NCI-H146 (cell line): ENCODE results near the gene CYGB.

ENCODE experiments used
- DNase-seq: peaks from one replicate; lab custom pipeline; 2025; lab: John Stamatoyannopoulos, UW

CYGB gene

DNA sequence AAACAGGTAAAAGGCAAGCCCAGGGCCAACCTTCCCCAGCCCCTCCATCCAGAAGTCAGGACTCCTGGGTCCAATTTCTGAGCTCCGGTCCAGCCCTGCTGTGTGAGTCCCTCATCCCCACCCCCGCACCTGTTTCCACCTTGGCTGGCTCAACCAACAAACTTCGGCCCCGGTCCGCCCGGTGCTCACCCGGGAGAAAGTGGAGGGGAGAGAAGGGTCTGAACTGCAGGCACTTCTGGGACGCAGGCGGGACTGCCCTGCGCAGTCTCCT lies 36.8 kb downstream of the CYGB start:
- no peak for DNase-seq

DNA sequence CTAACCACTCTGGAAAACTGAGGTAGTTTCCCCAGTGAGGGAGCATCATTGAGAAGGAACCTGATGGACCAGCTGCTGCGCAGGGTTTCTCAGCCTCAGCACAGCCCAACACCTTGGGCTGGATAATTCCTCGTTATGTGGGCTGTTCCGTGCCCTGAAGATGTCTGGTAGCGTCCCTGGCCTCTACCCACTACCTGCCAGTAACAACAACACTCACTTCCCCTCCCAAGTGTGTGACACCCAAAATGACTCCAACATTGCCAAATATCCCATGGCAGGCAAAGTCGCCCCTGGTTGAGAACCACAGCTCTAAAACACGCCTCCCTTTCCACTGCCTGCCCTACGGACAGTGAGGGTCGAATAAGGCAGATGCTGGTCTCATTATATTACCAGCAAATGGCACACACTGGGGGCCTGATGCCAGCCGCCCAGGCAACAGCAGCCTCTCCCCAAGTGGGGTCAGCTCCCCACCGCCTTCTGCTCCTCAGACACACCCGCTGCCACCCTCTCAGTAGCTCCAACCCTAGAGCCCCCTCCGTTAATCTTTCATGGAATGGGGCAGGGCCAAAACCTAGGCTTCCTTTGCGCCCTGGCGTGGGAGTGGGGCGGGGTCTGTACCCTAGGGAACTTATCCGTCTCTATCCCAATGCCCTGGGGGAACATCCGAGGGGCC lies 37.3 kb downstream of the CYGB start:
- DNase-seq: no peak

DNA sequence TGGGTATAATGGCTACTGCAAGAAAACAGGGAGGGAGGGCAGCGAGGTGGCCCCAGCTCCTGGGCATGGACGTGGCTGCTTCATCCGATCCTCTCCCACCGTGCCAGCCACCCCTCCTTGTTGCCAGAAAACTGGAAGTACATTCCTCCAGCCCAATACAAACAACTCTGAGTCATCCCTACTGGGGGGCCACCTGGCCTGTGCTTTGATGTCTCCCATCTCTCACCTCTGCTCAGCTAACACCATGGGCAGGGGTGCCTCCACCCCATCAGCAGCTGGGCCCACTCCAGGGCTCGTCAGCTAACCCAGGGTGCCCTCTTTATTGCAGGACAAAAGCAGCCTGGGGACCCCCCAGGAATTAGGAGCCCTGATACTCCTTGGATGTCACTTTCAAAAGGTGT lies 38.2 kb downstream of the CYGB start:
- no peak for DNase-seq

DNA sequence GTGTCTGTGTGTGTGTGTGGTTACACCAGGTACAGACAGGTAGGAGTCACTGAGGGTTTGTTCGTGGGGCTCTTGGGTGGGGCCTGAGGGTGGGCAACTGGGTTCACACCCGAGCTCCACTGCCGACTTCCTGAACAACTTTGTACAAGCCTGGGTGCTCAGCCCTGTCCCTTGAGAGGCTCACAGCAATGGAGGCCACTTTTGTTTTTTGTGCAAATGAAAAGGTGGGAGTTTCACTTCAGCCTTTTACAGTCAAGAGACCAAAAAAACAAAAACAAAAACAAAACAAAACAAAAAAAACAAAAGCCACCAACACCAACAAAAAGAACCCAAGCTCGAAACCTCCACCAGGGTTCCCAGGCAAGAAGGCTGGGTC lies 38.6 kb downstream of the CYGB start:
- DNase-seq: no peak

DNA sequence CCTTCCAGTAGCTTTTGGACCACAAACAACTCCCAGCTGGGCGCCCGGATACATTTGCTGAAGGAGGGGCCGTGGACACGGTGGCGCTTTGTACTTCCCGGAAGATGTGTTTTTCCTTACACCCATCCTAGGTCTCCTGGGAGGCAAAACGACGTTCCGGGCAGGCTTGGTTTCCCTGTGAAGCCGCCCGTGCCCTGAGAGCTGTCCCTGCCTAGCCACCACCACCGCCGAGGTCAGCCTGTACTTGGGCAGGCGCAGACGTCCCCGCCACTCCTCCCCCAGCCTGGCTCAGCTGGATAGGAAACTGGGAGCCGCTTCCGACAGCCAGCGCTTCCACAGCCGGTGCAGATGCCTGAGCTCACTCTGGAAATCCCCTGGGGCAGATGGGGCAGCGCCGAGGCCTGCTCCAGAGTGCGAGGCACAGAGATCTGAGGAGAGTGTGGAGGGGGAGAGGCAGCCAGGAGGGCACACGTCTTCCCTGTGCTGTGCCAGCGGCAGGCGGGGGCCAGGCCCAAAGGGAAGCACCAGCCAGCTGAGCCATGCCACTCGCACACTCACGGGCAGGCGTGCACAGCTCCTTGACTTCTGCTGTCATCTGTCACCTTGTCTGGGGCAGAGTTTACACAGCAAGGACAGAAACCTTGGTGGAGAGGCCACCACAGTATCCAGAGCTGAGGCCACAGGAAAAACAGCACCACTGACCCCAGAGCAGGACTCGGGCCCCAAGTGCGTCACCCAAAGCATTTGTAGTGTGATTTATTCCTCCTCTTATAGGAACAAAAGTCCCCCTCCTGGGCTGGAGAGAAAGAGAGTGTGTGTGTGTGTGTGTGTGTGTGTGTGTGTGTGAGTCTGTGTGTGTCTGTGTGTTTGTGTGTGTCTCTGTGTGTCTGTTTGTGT lies 39.3 kb downstream of the CYGB start:
- DNase-seq: no peak

DNA sequence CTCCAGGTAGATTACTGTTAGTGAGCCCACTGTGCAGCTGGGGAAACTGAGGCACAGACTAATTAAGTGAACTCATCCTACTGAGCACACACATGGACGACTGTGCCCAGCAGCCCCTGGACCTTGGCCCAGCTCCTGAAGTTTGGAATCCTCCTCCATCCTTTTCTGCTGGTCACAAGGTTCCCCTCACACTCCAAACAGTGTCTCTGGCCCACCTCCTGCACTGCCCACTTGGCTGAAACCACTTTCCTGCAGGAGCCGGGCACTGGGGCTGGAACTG lies 39.9 kb downstream of the CYGB start:
- DNase-seq: no peak

DNA sequence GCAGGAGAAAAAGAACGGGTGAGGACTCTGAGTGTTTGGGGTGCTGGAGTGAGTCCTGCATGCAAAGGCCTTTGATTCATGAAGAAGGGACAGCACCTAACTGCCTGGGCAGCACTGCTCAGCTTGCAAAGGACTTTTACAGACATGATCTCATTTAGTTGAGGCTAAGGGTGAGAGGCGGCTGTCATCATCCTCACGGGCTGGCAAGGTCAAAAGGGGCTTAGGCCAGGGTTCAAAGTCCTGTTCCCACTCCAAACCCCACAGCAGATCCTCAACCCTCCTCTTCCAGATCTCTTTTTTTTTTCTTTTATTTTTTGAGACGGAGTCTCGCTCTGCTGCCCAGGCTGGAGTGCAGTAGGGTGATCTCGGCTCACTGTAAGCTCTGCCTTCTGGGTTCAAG lies 41.0 kb downstream of the CYGB start:
- DNase-seq: no peak

DNA sequence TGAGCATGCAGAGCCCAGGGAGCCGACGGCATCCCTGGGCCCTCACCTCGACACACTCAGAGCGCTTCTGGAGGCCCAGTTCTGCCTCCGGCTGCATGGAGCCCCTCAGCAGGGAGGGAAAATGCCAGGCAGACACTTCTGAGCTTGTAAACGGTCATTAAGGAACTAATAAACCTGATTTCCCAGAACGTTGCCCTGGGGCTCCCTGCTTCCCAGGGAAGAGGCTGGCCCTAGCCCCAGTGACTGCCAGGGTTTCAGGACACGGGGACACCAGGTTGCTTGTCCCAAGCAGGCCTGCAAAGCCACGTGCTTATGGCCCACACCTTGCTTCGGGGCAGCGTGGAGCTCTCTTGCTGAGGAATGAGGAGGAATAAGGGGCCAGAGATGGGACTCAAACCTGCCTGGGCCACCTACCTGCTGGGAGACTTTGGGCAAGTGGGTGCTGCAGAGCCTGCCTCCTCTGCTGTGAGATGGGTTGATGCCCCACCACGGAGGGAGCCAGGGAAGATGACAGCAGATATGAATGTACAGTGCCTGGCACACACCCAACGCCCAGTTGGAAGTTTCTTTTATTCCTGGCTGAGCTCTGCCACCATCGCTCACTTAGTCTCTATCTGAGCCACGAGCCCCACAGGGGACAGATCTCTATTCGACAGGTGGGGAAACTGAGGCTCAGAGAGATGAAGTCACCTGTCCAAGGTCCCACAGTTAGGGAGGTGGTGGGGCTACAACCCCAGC lies 41.7 kb downstream of the CYGB start:
- DNase-seq: no peak

DNA sequence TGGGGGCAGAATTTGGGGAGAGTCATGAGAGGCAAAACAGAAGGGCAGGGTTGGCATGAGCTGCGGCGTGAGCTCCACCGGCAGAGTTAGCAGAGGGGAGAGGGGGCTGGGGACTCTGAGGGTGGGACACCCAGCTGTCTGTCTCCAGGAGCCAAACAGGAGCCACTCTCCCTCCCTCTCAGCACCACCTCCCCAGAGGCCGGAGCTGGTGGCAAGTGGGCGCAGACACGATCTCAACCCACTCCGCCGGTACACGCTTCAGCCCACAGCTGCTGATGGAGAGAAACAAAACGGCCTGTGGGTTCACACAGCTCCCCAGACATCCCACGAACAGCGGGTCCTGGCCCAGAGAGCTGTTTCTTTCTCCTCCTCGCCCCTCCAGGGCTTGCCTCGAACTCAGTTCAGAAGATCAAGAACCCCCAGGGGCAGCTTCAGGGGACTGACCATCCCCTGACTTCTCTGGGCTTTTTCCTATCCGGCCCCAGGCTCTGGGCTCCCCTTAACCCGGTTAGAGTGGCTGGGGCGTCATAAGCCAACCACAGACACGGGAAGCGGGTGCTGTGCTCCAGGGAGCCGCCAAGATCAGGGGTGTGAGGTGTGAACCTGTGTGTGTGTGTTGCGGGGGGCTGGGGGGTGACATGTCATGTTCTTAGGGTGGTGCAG lies 43.9 kb downstream of the CYGB start:
- no peak for DNase-seq

DNA sequence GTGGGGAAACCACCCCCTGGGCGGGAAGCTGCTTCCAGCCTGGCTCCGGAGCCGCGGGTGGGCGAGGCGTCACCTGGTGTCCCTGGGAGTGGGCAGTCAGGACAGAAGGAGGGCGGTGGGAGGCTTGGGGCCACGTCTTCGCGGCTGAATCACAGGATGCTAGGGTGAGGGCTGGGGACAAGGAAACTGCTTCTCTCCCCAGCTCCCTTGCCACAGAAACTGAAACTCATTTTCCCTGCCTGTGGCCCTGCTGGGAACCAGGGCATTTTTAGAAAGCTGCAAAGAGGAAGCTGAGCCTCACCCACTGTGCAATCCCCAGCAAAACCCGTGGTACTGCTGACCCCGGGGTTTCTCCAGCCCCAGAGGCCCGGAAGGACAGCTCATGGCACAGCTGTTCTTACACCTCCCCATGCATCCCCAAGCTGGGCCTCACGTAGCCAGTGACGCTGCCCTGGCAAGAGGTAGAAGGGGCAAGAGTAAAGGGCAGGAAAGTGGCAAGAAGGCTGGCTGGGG lies 44.5 kb downstream of the CYGB start:
- peak; percentile 53 for DNase-seq

DNA sequence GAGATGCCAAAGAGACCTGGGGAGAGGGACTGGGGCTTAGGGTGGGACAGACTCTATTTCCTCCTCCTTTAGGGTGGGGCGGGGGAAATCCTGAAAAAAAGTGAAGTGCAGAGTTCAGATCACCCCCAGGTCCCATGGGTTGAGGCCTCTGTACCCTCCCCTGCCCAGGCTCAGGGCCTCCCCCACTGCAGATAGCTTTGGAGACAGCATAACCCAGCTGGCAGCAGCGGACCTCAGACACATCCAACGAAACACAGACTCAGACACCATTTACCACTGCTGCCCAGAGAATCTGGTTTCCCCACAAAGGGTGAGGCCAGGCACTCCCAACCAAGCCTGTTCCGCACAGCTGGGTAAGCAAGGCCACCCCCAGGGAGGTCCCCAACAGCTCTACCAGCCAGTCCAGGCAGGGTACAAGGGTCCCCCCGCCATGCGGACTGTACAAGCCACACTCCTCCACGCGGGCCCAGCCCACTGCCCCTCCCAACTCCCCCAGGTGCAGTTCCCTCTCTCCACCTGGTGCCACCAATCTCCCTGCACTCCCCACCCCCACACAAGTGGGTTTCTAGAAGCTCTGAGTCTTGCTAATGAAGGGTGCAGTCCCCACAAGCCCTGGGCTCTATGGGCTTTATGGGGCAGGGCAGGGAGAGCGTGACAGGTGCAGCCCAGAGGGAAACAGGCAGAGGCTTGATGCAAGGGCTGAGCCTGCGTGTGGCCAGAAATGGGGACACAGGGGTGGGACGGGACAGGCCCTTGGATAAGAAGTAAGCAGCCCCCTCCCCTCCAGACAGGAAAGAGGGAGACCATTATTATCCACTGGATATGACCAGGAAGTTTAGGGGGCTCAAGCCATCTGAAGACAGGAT lies 45.2 kb downstream of the CYGB start:
- DNase-seq: peak; percentile 49

DNA sequence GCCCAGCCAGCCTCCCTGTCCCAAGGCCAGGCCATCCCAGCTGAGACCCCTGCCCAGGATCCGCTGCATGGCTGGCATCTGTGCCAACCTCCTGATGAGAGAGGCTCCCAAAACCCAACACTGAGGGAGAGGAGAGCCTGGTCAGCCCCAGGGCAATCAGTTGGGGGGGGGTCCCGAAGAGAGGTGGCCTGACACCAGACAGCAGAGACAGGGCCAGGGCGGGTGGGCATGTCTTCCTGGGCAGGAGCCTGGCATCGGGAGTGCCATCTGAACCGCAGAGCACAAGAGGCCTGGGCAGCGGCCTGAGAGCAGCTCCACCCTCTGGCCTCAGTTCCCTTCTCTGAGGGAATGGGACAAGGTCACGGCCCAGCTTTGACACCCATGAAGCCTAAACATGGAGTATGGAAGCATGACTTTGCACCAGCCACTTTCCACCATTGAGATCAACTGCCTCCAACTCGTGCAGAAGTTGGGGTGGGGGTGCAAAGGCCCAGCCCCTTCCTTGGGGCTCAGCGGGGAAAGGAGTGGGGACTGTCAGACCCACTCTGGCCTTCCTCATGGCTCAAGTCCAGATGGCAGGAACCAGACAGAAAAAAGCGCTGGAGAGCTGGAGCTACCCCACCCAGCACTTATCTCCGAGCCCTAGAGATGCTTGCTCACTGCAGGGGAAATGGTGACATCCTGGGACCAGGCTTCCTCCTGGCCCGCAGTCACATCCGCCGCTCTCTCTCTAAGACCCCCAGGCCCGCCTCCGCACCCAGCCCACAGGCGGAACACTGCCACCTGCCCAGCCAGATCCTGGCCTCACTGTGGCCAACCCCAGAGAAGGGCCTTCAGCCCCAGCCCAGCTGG lies 46.0 kb downstream of the CYGB start:
- no peak for DNase-seq

DNA sequence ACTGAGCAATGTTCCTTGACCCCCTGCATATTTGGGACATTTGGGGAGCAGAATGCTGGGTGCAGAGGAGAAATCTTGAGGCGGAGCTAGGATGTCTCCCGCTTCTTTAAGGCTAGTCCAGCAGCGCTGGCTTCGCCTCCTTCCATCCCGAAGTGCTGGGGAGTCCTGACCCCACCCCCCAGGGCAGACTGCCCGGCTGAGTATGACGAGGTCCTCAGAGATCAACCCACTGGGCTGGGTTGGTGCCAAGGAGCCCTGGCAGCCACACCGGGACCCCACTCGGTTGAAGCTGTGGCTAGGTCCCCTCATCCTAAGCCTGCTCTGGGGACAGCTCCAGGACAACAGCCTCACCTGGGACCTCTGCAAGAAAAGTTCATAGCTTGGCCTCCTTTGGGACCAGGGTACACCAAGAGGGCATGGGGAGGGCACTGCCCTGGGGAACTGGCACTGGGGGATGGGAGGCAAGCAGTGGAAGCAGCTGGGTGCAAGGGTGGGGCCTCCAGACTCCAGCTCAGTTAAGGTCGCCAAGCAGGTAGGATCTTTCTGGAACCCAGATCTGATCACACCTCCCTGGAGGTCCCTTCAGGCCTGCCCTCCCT lies 47.3 kb downstream of the CYGB start:
- DNase-seq: no peak

DNA sequence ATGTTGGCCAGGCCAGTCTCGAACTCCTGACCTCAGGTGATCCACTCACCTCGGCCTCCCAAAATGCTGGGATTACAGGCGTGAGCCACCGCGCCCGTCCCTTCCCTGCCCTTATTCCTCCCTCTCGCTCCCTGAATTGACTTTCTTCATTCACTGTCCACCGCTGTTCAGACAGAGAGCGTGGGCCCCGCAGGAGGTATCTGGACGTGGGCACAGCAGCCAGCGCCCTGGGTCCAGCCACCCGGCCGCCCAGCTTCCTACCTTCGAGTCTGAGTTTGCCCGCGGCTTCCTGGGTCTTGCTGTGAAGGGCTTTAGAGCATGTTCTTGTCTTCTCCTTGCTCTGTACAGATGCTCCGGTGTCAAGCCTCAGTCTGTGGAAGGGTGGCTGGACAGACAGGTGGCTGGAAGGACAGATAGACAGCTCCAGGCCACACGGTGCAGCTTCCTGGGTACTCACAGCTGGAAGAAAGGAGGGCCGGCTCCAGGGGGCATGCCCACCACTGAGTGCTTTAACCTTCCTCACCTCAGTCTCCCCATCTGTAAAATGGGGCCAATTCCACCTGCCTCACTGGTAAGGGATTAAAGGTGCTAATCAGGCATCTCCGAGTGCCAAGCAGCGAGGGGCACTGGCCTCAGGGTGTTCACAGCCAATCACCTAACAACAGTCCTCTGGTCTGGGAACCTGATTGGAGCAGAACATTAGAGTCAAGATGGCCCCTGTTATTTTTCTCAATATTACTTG lies 49.9 kb downstream of the CYGB start:
- DNase-seq: no peak

DNA sequence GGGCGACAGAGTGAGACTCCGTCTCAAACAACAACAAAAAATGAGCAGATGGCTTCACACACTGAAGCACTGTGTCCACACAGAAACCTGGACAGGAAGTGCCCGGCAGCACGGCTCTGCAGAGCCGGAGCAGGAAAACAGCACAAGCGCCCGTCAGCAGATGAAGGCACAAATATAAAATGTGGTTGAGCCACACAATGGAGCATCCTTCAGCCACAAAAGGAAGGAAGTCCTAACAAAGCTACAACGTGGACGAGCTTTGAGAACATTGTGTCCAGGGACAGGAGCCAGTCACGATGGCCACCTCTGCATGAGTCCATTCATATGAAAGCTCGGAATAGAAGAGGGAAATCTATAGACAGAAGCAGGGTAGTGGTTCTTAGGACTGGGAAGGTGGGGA lies 51.9 kb downstream of the CYGB start:
- peak; percentile 50 for DNase-seq

DNA sequence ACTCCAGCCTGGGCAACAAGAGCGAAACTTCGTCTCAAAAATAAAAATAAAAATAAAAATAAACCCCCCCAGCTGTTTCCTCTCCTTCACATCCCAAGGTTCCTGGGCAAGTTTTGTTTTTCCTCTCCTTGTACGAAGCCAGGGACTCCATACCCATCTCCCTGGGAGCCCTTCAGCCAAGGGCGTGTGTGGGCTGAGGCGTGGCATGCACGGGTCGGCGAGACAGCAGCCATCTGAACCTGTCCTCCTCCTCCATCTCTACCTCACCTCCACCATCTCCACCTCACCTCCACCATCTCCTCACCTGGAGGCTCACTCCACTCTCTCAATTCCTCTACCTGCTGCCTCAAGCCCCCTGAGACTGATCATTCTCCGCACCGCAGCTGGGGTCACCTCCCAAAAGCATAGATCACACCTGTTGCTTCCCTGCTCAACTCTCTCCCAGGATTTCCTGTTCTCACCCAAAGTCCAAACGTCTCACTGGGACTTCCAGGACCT lies 53.2 kb downstream of the CYGB start:
- no peak for DNase-seq

DNA sequence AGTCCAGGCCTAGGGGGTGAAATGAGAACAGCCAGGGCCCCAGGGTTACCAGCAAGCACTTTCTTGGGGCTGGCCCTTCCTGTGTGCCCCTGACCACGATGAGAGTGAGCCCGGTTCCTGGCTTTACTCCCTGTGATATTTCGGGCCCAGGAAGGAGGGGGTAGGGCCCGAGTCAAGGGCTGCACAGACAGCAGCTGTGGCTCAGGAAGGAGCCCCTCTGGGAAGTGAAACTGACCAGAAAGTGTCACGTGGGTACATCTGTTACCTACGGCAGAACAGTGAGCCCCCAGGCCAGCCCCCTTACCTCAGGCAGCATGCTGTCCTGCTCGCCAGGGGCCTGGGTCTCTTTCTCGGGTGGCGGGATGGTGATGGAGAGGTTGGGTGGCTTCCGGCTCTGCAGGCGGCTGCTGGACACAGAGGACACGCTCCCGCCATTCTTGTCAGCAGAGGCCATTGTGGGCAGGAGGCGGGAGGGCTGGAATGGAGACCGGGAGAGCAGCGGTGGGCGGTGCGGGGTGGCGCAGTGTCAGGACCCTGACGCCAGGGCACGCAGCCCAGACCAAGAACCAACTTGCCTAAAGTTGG lies 56.3 kb downstream of the CYGB start:
- DNase-seq: no peak

DNA sequence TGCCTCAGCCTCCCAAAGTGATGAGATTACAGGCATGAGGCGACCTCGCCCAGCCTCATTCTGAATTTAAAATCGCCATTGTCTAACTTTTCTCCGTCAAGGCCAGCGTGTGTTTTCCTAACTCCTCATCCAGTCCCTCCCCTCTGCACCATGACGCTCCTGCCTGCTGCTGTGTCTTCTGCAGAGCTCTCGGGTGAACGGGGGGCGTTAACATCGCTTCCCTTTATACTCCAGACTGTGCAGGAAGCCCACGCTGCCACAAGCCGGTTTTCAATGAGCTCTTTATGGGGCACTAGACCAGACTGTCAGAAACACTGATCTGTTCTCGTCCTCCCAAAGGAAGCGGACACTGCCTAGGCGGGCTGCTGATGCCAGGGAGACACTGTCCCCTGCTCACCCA lies 56.9 kb downstream of the CYGB start:
- DNase-seq: no peak

DNA sequence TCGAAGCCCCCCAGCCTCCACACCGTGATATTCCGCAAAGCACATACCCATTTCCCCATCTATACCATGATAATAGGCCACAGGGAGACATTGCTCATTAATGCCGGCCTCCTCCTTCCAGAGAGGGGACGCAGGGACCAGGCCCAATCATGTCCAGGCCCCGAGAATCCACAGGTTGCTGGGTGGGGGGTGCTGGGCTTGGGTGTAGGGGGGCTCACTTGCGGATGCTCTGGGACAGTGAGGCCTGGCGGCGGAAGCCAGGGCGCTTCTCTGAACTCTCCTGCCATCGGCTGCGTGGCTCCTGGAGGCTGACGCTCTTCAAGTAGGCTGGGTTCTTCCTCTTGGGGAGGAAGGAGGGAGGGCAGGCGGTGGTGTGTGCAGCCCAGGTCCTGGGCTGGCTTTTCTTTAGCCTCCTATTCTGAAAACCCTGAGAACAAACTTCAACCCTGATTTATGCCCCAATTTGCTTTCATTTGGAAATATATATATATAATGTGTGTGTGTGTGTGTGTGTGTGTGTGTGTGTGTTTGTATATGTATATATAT lies 57.9 kb downstream of the CYGB start:
- DNase-seq: no peak
